Measurements from ENCODE around the gene BNIP5.

- no peak for TF ChIP-seq CTCF (conservative IDR thresholded peaks at IDR 0.05; ENCODE audit: low read length)
- no peak for TF ChIP-seq EZH2phosphoT487 (IDR thresholded peaks at IDR 0.05; ENCODE audit: borderline replicate concordance)
These were observed 69.6 kb downstream of the BNIP5 start for GRCh38 chr6:36266913-36267644.
